H9 (cell line): ENCODE results near the gene ENDOV. TPM values are rescaled to one million over a fixed set of nuclear protein-coding genes. Genes with fewer than 3 reads are reported as not detected.

ENCODE experiments used
- DNase-seq: peaks from one replicate; pipeline ENCODE4 v3.0.0-alpha.2; 2017
- H2AFZ ChIP-seq: one replicate; pipeline ENCODE4 v1.6.1; 2013; ENCODE audit warnings: mild to moderate bottlenecking, low read length, control low read depth, moderate library complexity
- H2AK5ac ChIP-seq: 2 replicates; pipeline ENCODE4 v1.6.1; 2013; ENCODE audit warnings: low read length, control low read depth, mixed read lengths; ENCODE audit not compliant: insufficient read length
- H2BK120ac ChIP-seq: one replicate; pipeline ENCODE4 v1.6.1; 2013; ENCODE audit warnings: low read depth, mild to moderate bottlenecking, low read length, control low read depth, inconsistent platforms; ENCODE audit not compliant: poor library complexity, severe bottlenecking
- H2BK12ac ChIP-seq: 2 replicates; pipeline ENCODE4 v1.6.1; 2013; ENCODE audit warnings: low read length, control low read depth, mixed read lengths, low read depth; ENCODE audit not compliant: insufficient read length
- H2BK15ac ChIP-seq: 2 replicates; pipeline ENCODE4 v1.6.1; 2013; ENCODE audit warnings: low read depth, low read length, control low read depth
- H2BK20ac ChIP-seq: one replicate; pipeline ENCODE4 v1.6.1; 2013; ENCODE audit warnings: low read depth, mild to moderate bottlenecking, low read length, control low read depth, inconsistent platforms; ENCODE audit not compliant: poor library complexity, severe bottlenecking
- H2BK5ac ChIP-seq: 2 replicates; pipeline ENCODE4 v1.6.1; 2013; ENCODE audit warnings: low read length, control low read depth, mixed read lengths; ENCODE audit not compliant: insufficient read length
- H3K14ac ChIP-seq: 2 replicates; pipeline ENCODE4 v1.6.1; 2013; ENCODE audit warnings: low read length, control low read depth; ENCODE audit not compliant: insufficient read depth
- H3K18ac ChIP-seq: 2 replicates; pipeline ENCODE4 v1.6.1; 2013; ENCODE audit warnings: low read depth, mild to moderate bottlenecking, mixed read lengths, low read length, control low read depth; ENCODE audit not compliant: insufficient read length
- H3K23ac ChIP-seq: 2 replicates; pipeline ENCODE4 v1.6.1; 2013; ENCODE audit warnings: low read length, control low read depth, mixed read lengths, low read depth; ENCODE audit not compliant: insufficient read length
- H3K23me2 ChIP-seq: 2 replicates; pipeline ENCODE4 v1.6.1; 2013; ENCODE audit warnings: low read depth, mild to moderate bottlenecking, mixed read lengths, low read length, control low read depth; ENCODE audit not compliant: insufficient read length, poor library complexity, severe bottlenecking
- H3K27ac ChIP-seq: 2 replicates; pipeline ENCODE4 v1.5.1; 2013; ENCODE audit warnings: low read length, control low read depth, mixed read lengths, low read depth; ENCODE audit not compliant: insufficient read length
- H3K27me3 ChIP-seq: 2 replicates; pipeline ENCODE4 v1.6.1; 2013; ENCODE audit warnings: low read length, control low read depth, inconsistent platforms; ENCODE audit not compliant: insufficient read depth
- H3K4ac ChIP-seq: 2 replicates; pipeline ENCODE4 v1.6.1; 2013; ENCODE audit warnings: low read depth, mild to moderate bottlenecking, control low read depth, inconsistent platforms, low read length, moderate library complexity
- H3K4me1 ChIP-seq: 2 replicates; pipeline ENCODE4 v1.6.1; 2013; ENCODE audit warnings: low read length, control low read depth, inconsistent platforms; ENCODE audit not compliant: insufficient read depth
- H3K4me2 ChIP-seq: 2 replicates; pipeline ENCODE4 v1.6.1; 2013; ENCODE audit warnings: low read length, control low read depth, mixed read lengths; ENCODE audit not compliant: insufficient read length, insufficient read depth
- H3K56ac ChIP-seq: 2 replicates; pipeline ENCODE4 v1.6.1; 2013; ENCODE audit warnings: low read depth, mild to moderate bottlenecking, mixed read lengths, low read length, control low read depth; ENCODE audit not compliant: insufficient read length
- H3K79me1 ChIP-seq: 2 replicates; pipeline ENCODE4 v1.6.1; 2013; ENCODE audit warnings: low read depth, mild to moderate bottlenecking, moderate library complexity, low read length, control low read depth, inconsistent platforms; ENCODE audit not compliant: insufficient read depth, poor library complexity, severe bottlenecking
- H3K79me2 ChIP-seq: 2 replicates; pipeline ENCODE4 v1.6.1; 2013; ENCODE audit warnings: low read length, control low read depth, inconsistent platforms; ENCODE audit not compliant: insufficient read depth
- H3K9ac ChIP-seq: 2 replicates; pipeline ENCODE4 v1.6.1; 2013; ENCODE audit warnings: low read length, control low read depth, mixed read lengths; ENCODE audit not compliant: insufficient read length; ENCODE audit errors: extremely low read depth
- H3K9me3 ChIP-seq: one replicate; pipeline ENCODE4 v1.6.1; 2013; ENCODE audit warnings: low read depth, low read length, inconsistent platforms; ENCODE audit not compliant: control insufficient read depth
- H3T11ph ChIP-seq: one replicate; pipeline ENCODE4 v1.6.1; 2013; ENCODE audit warnings: mild to moderate bottlenecking, low read length, control low read depth, inconsistent platforms
- H4K20me1 ChIP-seq: one replicate; pipeline ENCODE4 v1.6.1; 2013; ENCODE audit not compliant: control insufficient read depth, insufficient read length, insufficient read depth
- H4K5ac ChIP-seq: 2 replicates; pipeline ENCODE4 v1.6.1; 2013; ENCODE audit warnings: low read depth, mild to moderate bottlenecking, mixed read lengths, low read length, control low read depth; ENCODE audit not compliant: insufficient read length
- H4K8ac ChIP-seq: replicated peaks from 2 replicates; pipeline ENCODE4 v1.6.1; 2013; ENCODE audit warnings: low read length, control low read depth, mixed read lengths, low read depth; ENCODE audit not compliant: insufficient read length
- H4K91ac ChIP-seq: 2 replicates; pipeline ENCODE4 v1.6.1; 2013; ENCODE audit warnings: low read depth, mild to moderate bottlenecking, moderate library complexity, mixed read lengths, low read length, control low read depth; ENCODE audit not compliant: insufficient read length
- H3K27ac Mint-ChIP-seq, 3 experiments: 2 replicates in 2 of 3; 3 replicates in 1 of 3; pipeline ENCODE4 v1.8.0; 2020 to 2021; ENCODE audit warnings: mixed read lengths in 3 of 3, mild to moderate bottlenecking in 1 of 3, moderate library complexity in 1 of 3
- H3K27me3 Mint-ChIP-seq: 2 replicates; pipeline ENCODE4 v1.8.0; 2021; ENCODE audit warnings: low read depth, mild to moderate bottlenecking, moderate library complexity, mixed read lengths
- H3K36me3 Mint-ChIP-seq, 3 experiments: 2 replicates in 2 of 3; 3 replicates in 1 of 3; pipeline ENCODE4 v1.8.0; 2020 to 2021; ENCODE audit warnings: low read depth in 3 of 3, mixed read lengths in 3 of 3; ENCODE audit not compliant: insufficient read depth in 1 of 3
- H3K4me1 Mint-ChIP-seq, 2 experiments: 2 replicates each; pipeline ENCODE4 v1.8.0; 2020; ENCODE audit warnings: mixed read lengths in 2 of 2
- H3K4me3 Mint-ChIP-seq, 2 experiments: 2 replicates in 1 of 2; 3 replicates in 1 of 2; pipeline ENCODE4 v1.8.0; 2020 to 2021; ENCODE audit warnings: mild to moderate bottlenecking in 2 of 2, mixed read lengths in 2 of 2, moderate library complexity in 1 of 2
- H3K9me3 Mint-ChIP-seq, 2 experiments: 2 replicates in 1 of 2; 3 replicates in 1 of 2; pipeline ENCODE4 v1.8.0; 2020; ENCODE audit warnings: mild to moderate bottlenecking in 2 of 2, mixed read lengths in 2 of 2, moderate library complexity in 1 of 2
- WGBS: extraction: QIAGEN DNeasy Blood & Tissue Kit; methylation state at CpG from one replicate; pipeline ENCODE4 v1.1.7; 2013; ENCODE audit warnings: missing lambda C conversion rate, low lambda C conversion rate, mixed read lengths; ENCODE audit not compliant: insufficient read length; ENCODE audit errors: extremely low coverage; 5-methylcytosine and 5-hydroxymethylcytosine counted together
- total RNA-seq: library from RNA; stranded (reverse); gene quantifications from 2 replicates; pipeline ENCODE4 v1.2.1, GENCODE V29; 2021
- TF ChIP-seq, protein P1 (sequence below): fragments of 200-600 bp; sonication (generic); conservative IDR thresholded peaks from 3 replicates; pipeline ENCODE4 v1.8.0; 2021; ENCODE audit warnings: antibody characterized with exemption, mild to moderate bottlenecking

Gene ENDOV
- total RNA-seq, 1 experiment from 2014 or later, result 17.1 TPM

DNA sequence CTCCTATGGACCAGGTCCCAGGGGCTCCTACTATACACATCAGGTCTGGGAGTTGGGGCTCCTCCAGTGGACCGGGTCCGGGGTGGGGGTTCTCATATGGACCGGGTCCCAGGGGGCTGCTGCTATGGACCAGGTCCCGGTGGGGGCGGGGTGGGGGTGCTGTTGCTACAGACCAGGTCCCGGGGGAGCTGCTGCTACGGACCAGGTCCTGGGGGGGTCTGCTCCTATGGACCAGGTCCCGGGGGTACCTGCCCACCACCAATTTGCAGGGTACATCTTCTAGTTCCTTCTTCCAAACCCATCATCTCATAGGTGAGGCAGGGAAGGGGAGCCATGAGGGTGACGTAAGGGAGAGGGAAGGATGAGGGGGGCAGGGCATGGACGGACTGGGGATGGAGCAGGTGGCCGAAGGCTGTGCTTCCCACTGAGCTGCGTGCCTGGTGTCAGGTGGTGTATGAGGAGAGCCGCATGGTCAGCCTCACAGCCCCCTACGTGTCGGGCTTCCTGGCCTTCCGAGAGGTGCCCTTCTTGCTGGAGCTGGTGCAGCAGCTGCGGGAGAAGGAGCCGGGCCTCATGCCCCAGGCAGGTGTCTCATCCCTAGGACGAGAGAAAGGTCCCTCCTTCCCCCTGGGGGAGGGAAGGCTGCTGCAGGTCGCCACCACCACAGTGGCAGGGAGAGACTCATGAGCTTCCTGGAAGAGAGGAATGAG, 6.6 kb downstream of the ENDOV start:
- no peak overlapping the region for H2BK120ac ChIP-seq
- H3K4me1 ChIP-seq, result no peaks in the 10 kb centered on the region
- Mint-ChIP-seq H3K4me1 (peaks cover 0 to 4% of the 10 kb centered on the region in 2 experiments; a peak in 2 of 4 replicates), H3K4me3 (no peak overlapping the region), H3K27ac (no peak overlapping the region), H3K36me3 (peaks cover 2 to 12% (median 12%) of the 10 kb centered on the region in 3 experiments; a peak in 3 of 7 replicates), H3K9me3 (no peaks in the 10 kb centered on the region), H3K27me3 (peaks cover 2% of the 10 kb centered on the region)
- no peak overlapping the region for H2BK5ac ChIP-seq
- no peak overlapping the region for H4K91ac ChIP-seq
- H3K79me1 ChIP-seq, result no peaks in the 10 kb centered on the region
- H2AFZ ChIP-seq, result no peak overlapping the region
- no peak overlapping the region for H3K56ac ChIP-seq
- no peak overlapping the region for H3K23ac ChIP-seq
- H3K79me2 ChIP-seq, result no peaks in the 10 kb centered on the region
- H2AK5ac ChIP-seq, result no peak overlapping the region
- H3K14ac ChIP-seq, result no peak overlapping the region; the same call in 1 of the 2 replicates
- no peaks in the 10 kb centered on the region for H3K27me3 ChIP-seq
- TF ChIP-seq, protein P1, sequence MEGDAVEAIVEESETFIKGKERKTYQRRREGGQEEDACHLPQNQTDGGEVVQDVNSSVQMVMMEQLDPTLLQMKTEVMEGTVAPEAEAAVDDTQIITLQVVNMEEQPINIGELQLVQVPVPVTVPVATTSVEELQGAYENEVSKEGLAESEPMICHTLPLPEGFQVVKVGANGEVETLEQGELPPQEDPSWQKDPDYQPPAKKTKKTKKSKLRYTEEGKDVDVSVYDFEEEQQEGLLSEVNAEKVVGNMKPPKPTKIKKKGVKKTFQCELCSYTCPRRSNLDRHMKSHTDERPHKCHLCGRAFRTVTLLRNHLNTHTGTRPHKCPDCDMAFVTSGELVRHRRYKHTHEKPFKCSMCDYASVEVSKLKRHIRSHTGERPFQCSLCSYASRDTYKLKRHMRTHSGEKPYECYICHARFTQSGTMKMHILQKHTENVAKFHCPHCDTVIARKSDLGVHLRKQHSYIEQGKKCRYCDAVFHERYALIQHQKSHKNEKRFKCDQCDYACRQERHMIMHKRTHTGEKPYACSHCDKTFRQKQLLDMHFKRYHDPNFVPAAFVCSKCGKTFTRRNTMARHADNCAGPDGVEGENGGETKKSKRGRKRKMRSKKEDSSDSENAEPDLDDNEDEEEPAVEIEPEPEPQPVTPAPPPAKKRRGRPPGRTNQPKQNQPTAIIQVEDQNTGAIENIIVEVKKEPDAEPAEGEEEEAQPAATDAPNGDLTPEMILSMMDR, result no peak
- no peak overlapping the region for H3K4ac ChIP-seq
- H3K9me3 ChIP-seq, result no peaks in the 10 kb centered on the region
- no peaks in the 10 kb centered on the region for H3K23me2 ChIP-seq
- no peak overlapping the region for H2BK15ac ChIP-seq
- no peak overlapping the region for H2BK12ac ChIP-seq
- H3T11ph ChIP-seq, result no peak overlapping the region
- no peak overlapping the region for H2BK20ac ChIP-seq
- no peak overlapping the region for H4K5ac ChIP-seq
- no peak overlapping the region for H3K27ac ChIP-seq
- H4K8ac ChIP-seq, result no peak overlapping the region
- no peak for DNase-seq
- H3K9ac ChIP-seq, result no peak overlapping the region
- no peak overlapping the region for H3K4me2 ChIP-seq
- no CpG with 5 or more reads among the region's 20 CpGs for WGBS
- no peak overlapping the region for H3K18ac ChIP-seq
- H4K20me1 ChIP-seq, result no peaks in the 10 kb centered on the region
